NCI-H2227 (cell line): Measurements from ENCODE around the gene MCUB.
A peak's percentile ranks its signal among the peaks of the same experiment; 100 is the strongest.
"Not testable (repeated sequence)": the region's sequence is repeated elsewhere in the genome, so short reads cannot be mapped to it uniquely, and the experiment has no call there.

ENCODE experiments used
- DNase-seq: peaks from one replicate; lab custom pipeline; 2025; ENCODE audit not compliant: unreplicated experiment; lab: John Stamatoyannopoulos, UW

MCUB gene

DNA sequence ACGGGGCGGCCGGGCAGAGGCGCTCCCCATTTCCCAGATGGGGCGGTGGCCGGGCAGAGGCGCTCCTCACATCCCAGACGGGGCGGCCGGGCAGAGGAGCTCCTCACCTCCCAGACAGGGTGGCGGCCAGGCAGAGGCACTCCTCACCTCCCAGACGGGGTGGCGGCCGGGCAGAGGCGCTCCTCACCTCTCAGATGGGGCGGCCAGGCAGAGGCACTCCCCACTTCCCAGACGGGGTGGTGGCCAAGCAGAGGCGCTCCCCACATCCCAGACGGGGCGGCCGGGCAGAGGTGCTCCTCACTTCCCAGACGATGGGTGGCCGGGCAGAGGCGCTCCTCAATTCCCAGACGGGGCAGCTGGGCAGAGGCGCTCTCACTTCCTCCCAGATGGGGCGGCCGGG, 118.4 kb downstream of the MCUB start:
- not testable (repeated sequence) for DNase-seq

GRCh38 chr4:109678925-109679324, 118.9 kb downstream of the MCUB start:
- not testable (repeated sequence) for DNase-seq

DNA sequence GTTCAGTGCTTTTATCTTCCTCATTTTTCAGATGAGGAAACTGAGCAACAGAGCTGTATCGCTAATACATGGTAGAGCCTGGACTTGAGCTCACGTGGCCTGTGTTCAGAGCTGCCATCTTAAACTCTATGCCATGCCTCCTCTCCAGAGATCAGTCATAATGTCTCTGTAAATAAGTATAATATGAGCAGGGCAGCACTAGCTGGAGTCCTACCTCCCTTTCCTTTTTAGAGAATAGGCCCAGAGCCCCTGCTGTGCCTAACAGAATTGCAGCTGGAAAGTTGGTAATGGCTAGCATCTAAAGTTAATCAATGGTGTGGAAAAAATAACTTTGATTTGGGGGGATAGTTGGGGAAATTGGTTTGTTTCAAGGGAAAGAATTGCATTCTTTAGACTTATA, 122.8 kb downstream of the MCUB start:
- DNase-seq: no peak

GRCh38 chr4:109683621-109684253, 123.7 kb downstream of the MCUB start:
- no peak for DNase-seq

GRCh38 chr4:109684727-109685126, 124.7 kb downstream of the MCUB start:
- DNase-seq: no peak

- no peak for DNase-seq
Measured at GRCh38 chr4:109690690-109691410, 130.8 kb downstream of the MCUB start.

- no peak for DNase-seq
Measured at GRCh38 chr4:109691411-109691920, 131.4 kb downstream of the MCUB start.

GRCh38 chr4:109698656-109699055, 138.6 kb downstream of the MCUB start:
- DNase-seq: no peak

DNA sequence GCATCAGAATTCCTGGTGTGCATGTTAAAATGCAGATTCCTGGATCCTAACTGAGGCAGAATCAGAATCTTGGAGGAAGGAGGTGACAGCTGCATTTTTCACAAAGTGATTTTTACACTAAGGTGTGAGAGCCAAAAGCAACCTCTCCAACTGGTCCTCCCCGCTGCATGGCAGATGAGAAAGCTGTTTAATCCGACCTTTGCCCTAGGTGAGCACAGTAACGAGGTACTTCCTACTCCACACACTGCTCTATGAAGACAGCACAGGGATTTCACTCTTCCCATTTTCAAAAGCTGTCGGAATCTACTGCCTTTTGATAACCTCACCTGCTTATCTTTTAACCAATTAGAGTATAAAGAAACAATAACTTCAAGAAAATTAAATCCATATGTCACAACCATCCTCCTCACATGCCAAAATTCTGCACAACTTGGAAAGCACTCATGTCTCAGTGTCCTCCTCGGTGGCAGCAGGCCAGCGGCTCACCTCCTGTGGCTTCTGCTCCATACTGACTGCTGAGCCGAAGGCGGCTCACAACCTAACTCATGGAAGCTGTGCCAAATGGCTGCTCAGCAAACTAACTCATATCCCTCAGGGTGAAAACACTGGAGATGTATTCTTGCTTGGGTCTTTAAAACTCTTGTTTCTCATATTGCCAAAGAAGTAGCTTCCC, 139.6 kb downstream of the MCUB start:
- DNase-seq: no peak

GRCh38 chr4:109701566-109702410, 141.7 kb downstream of the MCUB start:
- DNase-seq: peak; percentile 1

- peak; percentile 76 for DNase-seq
Measured at GRCh38 chr4:109702950-109703663, 143.1 kb downstream of the MCUB start, which contains the start of gene CASP6. CASP6 (minus strand) TSS chr4:109703445; CDS start chr4:109703395, 50 bp downstream.

GRCh38 chr4:109703664-109704361, 143.8 kb downstream of the MCUB start:
- no peak for DNase-seq

GRCh38 chr4:109708435-109708834, 148.4 kb downstream of the MCUB start:
- DNase-seq: no peak

- DNase-seq: no peak
Measured at GRCh38 chr4:109708990-109709389, 148.9 kb downstream of the MCUB start.

- no peak for DNase-seq
Measured at GRCh38 chr4:109713500-109713899, 153.5 kb downstream of the MCUB start.

- DNase-seq: no peak
Measured at GRCh38 chr4:109718759-109719158, 158.7 kb downstream of the MCUB start.

GRCh38 chr4:109719604-109720003, 159.6 kb downstream of the MCUB start:
- DNase-seq: no peak

GRCh38 chr4:109721033-109721432, 161.0 kb downstream of the MCUB start:
- DNase-seq: no peak

GRCh38 chr4:109722357-109722756, 162.3 kb downstream of the MCUB start:
- no peak for DNase-seq

- no peak for DNase-seq
Measured at GRCh38 chr4:109723110-109723509, 163.1 kb downstream of the MCUB start.
